OCI-LY7 (cell line): Measurements from ENCODE around the gene PAMR1.

Experiments used
- CTCF ChIP-seq: fragments of 200-600 bp; sonication (generic); conservative IDR thresholded peaks from 2 replicates; pipeline ENCODE4 v1.5.1; 2014; ENCODE audit warnings: mild to moderate bottlenecking, antibody characterized with exemption, low read length, moderate library complexity, mixed read lengths
- EZH2phosphoT487 ChIP-seq: fragments of 200-600 bp; sonication (generic); IDR thresholded peaks from 2 replicates; pipeline ENCODE4 v1.6.1; 2018; ENCODE audit warnings: low read depth, borderline replicate concordance, mild to moderate bottlenecking, mixed run types, antibody characterized with exemption, low read length, moderate library complexity, mixed read lengths

DNA sequence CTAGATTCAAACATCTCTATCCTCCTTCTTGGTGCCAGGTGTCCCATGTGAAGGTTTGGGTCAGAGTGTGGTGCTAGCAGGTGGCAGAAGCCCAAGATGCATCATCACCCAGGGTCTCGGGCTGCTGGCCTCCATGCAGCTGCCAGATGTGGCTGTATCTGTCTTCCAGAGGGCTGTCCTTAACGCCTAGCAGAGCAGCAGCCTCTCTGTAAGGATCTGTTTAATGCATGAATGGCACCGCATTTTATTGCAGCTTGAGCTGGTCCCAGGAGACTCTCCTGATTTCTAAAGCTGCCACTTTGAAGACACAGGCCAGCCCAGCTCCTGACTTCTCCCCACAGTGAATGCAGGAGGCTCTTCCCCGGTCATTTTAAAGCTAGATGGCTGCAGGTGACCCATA lies 132.3 kb downstream of the PAMR1 start:
- TF ChIP-seq CTCF, result no peak
- no peak for TF ChIP-seq EZH2phosphoT487
